ENCODE results near the gene CTNNB1. TPM values are rescaled to one million over a fixed set of nuclear protein-coding genes. Genes with fewer than 3 reads are reported as not detected.

The CTNNB1 gene
- total and polyA plus RNA-seq, 2 of the 13 experiments (the other 11 are each of a cell fraction or from before 2014, with no cell fraction given) = 398 to 489 TPM

GRCh38 chr3:41265823-41266273 lies 66.5 kb downstream of the CTNNB1 start (continued):
- TF ChIP-seq RAD51 (IDR thresholded peaks at IDR 0.05; ENCODE audit: borderline replicate concordance) (no peak), MLXIP (CRISPR knock-in tag; IDR thresholded peaks at IDR 0.05; ENCODE audit: borderline replicate concordance) (no peak), ZBTB42 (CRISPR knock-in tag; IDR thresholded peaks at IDR 0.05) (no peak), KMT2B (CRISPR knock-in tag; IDR thresholded peaks at IDR 0.05) (no peak), ZSCAN12 (CRISPR knock-in tag; IDR thresholded peaks at IDR 0.05) (peak; percentile 86; the same call in 1 of the 2 replicates), TAF15 (IDR thresholded peaks at IDR 0.05; ENCODE audit: low read depth, low read length, poor library complexity, severe bottlenecking) (no peak), HDAC1 (CRISPR knock-in tag; IDR thresholded peaks at IDR 0.05) (0 out of 2 replicates have a peak, but pooled peaks have one; percentile 36), ZNF224 (CRISPR knock-in tag; IDR thresholded peaks at IDR 0.05) (no peak), BRCA1 (CRISPR knock-in tag; IDR thresholded peaks at IDR 0.05) (no peak), PPARG (CRISPR knock-in tag; conservative IDR thresholded peaks at IDR 0.05) (peak; percentile 50), ZBTB7B (CRISPR knock-in tag; IDR thresholded peaks at IDR 0.05) (peak; percentile 13; the same call in 1 of the 2 replicates), RXRA (CRISPR knock-in tag; IDR thresholded peaks at IDR 0.05) (no peak; the same call in 1 of the 2 replicates), ZNF333 (CRISPR knock-in tag; IDR thresholded peaks at IDR 0.05; ENCODE audit: borderline replicate concordance) (no peak), ZNF44 (CRISPR knock-in tag; IDR thresholded peaks at IDR 0.05) (no peak), TEAD2 (CRISPR knock-in tag; IDR thresholded peaks at IDR 0.05) (no peak), MTERF4 (CRISPR knock-in tag; IDR thresholded peaks at IDR 0.05) (no peak), PHF21A (CRISPR knock-in tag; IDR thresholded peaks at IDR 0.05) (peak; percentile 87), BRD4 (CRISPR knock-in tag; IDR thresholded peaks at IDR 0.05) (no peak), NONO (IDR thresholded peaks at IDR 0.05) (no peak), NONO (CRISPR knock-in tag; conservative IDR thresholded peaks at IDR 0.05) (no peak), NFE2L1 (CRISPR knock-in tag; IDR thresholded peaks at IDR 0.05; ENCODE audit: borderline replicate concordance) (no peak), ZNF766 (CRISPR knock-in tag; IDR thresholded peaks at IDR 0.05; ENCODE audit: borderline replicate concordance) (no peak), TAF1 (CRISPR knock-in tag; IDR thresholded peaks at IDR 0.05) (peak; percentile 36; the same call in 1 of the 2 replicates), PCBP2 (optimal IDR thresholded peaks at IDR 0.05; ENCODE audit: low read depth, low read length, poor library complexity, severe bottlenecking) (no peak), NR2F6 (IDR thresholded peaks at IDR 0.05) (peak; percentile 52; the same call in 1 of the 2 replicates), NR2F6 (CRISPR knock-in tag; IDR thresholded peaks at IDR 0.05) (peak; percentile 55; the same call in 1 of the 2 replicates)
- TF ChIP-seq, protein P1, sequence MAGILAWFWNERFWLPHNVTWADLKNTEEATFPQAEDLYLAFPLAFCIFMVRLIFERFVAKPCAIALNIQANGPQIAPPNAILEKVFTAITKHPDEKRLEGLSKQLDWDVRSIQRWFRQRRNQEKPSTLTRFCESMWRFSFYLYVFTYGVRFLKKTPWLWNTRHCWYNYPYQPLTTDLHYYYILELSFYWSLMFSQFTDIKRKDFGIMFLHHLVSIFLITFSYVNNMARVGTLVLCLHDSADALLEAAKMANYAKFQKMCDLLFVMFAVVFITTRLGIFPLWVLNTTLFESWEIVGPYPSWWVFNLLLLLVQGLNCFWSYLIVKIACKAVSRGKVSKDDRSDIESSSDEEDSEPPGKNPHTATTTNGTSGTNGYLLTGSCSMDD (CRISPR knock-in tag; IDR thresholded peaks at IDR 0.05) = no peak
- TF ChIP-seq, protein P2, sequence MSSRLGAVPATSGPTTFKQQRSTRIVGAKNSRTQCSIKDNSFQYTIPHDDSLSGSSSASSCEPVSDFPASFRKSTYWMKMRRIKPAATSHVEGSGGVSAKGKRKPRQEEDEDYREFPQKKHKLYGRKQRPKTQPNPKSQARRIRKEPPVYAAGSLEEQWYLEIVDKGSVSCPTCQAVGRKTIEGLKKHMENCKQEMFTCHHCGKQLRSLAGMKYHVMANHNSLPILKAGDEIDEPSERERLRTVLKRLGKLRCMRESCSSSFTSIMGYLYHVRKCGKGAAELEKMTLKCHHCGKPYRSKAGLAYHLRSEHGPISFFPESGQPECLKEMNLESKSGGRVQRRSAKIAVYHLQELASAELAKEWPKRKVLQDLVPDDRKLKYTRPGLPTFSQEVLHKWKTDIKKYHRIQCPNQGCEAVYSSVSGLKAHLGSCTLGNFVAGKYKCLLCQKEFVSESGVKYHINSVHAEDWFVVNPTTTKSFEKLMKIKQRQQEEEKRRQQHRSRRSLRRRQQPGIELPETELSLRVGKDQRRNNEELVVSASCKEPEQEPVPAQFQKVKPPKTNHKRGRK (CRISPR knock-in tag; IDR thresholded peaks at IDR 0.05) = no peak

Data from HepG2 (cell line).